Stimulated activated CD4-positive, alpha-beta T cell treated with anti-CD3 and anti-CD28 coated beads, Interleukin-2, amount 100 ng/mL, for 4 hours (primary cell): Measurements from ENCODE around the gene THSD1.

Experiments
- DNase-seq: peaks from one replicate; pipeline ENCODE4 v3.0.0-alpha.2; 2020; ENCODE audit warnings: low read depth

THSD1 gene, protein sequence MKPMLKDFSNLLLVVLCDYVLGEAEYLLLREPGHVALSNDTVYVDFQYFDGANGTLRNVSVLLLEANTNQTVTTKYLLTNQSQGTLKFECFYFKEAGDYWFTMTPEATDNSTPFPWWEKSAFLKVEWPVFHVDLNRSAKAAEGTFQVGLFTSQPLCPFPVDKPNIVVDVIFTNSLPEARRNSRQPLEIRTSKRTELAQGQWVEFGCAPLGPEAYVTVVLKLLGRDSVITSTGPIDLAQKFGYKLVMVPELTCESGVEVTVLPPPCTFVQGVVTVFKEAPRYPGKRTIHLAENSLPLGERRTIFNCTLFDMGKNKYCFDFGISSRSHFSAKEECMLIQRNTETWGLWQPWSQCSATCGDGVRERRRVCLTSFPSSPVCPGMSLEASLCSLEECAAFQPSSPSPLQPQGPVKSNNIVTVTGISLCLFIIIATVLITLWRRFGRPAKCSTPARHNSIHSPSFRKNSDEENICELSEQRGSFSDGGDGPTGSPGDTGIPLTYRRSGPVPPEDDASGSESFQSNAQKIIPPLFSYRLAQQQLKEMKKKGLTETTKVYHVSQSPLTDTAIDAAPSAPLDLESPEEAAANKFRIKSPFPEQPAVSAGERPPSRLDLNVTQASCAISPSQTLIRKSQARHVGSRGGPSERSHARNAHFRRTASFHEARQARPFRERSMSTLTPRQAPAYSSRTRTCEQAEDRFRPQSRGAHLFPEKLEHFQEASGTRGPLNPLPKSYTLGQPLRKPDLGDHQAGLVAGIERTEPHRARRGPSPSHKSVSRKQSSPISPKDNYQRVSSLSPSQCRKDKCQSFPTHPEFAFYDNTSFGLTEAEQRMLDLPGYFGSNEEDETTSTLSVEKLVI

DNA sequence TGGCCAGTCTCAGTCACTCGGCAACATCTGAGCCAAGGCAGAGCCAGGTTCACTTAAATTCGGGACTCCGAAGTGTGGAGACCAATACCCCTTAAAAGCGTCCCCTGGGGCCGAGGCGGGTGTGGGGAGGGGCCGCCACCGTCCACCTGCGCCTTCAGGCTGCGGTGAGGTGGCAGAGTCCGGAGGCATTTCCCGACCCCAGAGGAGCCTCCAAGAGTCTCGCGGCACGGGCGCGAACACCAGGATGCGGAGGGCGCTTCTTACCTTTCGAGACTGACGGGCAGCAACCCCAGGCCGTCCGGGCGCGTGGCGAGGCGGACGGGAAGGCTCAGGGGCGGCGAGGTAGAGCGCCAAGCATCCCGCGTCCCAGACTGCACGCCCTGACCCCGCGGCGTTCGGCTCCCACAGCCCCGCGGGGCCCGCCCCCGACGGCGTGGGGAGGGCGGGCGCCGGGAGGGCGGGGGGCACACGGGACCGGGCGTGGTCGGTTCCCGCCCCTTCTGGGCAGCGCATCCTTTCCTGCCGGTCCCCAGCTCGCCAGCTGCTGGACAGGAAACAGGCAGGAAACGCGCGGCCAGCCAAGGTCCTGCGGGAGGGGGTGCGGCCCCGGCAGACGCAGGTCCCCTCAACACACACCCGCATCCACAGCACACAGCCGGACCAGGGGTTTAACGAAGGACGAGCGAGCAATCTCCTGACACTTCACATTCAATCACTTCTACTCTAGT is at the start of gene THSD1:
Gene THSD1, minus strand, starts transcription at position 406 of the 728 bp plus-strand sequence. CDS start 3,572 bp downstream, outside the sequence.
- no peak for DNase-seq

DNA sequence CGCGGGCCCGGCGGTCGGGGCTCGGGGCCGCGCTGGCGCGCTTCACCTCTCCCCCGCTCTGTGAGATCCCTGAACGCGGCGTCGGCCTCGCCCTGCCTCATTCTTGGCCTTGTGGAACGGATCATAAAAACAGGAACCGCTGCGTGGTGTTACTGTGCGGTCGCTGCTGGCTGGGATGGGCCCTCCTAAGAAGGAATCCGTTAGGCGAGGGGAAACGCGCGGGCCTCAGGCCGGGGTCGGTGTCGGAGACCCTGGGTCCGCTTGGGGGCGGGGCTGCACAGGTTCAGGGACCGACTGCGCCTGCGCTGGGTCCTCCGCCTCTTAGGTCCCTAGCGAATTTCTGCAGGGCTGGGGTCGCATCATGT is 49.7 kb upstream of the THSD1 start:
- peak; percentile 70 for DNase-seq

DNA sequence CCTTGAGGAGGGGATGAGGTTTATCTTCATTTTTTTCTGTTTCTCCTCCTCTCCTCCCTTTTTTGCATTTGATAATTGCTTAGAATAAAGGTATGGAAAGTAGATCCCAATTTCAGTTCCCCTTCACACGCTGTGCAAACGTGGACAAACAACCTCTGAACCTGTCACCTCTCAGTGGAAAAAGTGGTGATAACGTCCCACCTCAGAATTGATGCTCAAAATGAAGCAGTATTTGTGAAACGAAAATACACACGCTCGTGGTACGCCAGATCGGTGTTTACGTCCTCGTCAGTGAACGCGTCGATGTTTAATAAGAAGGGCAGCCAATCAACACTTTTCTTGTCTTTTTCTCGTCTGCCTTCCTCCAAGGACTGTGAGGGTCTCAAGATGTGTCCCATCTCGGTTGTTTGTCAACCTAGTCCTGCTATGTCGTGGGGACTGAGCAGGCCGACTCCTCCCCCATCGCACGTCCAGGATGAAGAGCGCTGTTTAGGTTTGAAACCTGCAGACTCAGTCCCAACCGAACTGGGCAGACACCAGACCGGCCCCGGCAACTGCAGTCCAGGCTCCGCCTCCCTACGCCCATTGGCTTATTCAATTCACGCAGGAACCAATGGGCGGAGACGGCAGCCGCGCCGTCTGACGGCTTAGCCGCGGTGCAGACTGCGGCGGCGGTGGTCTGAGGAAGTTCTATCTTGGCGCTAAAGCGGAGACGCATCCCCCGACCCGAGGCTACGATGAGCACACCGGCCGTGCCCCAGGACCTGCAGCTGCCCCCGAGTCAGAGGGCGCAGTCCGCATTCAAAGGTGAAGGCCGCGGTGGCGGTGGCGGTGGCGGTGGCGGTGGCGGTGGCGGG is 49.1 kb upstream of the THSD1 start, which contains the start of gene CKAP2:
Gene CKAP2, plus strand, starts transcription at position 659 of the 857 bp plus-strand sequence. Its CDS starts 79 bp downstream, at position 738.
- DNase-seq, result peak; percentile 90

DNA sequence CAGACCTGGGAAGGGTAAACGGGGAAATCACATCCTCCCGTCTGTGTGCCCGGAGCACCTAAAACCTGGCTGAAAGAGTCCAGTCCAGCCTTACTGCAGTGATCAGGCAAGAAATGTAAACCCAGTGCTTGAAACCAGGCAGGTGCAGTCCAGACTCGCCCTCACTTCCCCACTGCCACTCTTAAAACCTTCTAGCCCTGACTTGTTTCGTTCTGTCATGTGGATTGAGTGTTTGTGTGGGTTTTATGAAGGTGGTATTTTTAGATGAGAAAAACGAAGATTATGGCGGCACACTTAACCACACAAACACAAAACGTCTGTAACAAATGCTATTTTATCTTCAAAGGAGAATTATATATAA is 48.5 kb upstream of the THSD1 start:
- DNase-seq, result no peak

DNA sequence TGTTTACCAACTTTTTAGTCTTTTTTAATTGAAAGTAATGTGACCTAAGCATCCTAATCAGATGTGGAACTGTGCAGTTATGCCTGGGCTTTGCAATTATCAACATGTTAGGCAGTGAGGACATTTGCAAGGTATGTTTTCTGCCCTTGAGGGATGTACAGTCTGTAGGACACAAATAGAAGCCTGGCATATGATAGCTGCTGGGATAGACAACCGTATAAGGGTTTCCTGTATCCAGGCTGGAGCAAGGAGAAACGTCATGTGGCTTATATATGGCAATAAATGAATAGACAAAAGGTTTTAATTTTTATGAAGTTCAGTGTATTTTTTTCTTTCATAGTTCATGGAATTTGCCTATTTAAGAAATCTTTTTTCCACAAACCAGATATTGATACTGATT is 46.5 kb upstream of the THSD1 start:
- no peak for DNase-seq

DNA sequence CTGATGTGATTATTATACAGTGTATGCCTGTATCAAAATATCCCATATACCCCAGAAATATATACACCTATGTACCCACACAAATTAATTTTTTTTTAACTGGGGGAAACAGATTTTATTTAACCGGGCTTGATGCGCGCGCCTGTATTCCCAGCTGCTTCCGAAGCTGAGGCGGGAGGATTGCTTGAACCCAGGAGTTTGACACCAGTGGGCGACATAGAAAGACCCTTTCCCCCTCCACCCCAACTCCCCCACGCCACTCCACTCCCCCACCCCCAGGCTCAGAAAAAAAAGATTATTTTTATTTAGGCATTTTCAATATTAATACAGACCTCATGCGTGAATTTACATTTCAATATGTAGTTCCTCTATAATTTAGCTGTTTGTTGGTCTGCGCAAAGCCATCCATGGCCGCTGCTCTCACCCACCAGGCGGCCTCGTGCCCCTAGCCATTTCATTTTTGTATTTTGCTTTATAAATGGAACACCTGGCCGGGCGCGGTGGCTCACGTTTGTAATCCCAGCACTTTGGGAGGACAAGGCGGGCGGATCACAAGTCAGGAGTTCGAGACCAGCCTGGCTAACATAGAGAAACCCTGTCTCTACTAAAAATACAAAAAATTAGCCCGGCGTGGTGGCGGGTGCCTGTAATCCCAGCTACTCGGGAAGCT is 45.3 kb upstream of the THSD1 start:
- DNase-seq, result no peak

DNA sequence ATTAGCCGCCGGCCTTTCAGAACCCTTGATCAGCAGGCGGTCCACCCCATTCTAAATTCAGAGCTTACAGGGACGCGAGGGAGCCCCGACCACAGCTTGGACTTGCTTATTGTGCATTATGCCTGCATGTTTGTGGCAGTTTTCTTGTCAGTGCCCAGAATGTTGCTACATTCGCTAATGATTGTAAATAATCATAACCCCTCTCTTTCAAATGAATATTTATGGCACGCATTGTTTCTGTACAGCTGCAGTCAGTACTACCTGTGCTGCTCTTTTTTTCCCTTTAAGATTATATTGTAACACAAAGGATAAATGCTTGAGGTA is 44.8 kb upstream of the THSD1 start:
- no peak for DNase-seq

DNA sequence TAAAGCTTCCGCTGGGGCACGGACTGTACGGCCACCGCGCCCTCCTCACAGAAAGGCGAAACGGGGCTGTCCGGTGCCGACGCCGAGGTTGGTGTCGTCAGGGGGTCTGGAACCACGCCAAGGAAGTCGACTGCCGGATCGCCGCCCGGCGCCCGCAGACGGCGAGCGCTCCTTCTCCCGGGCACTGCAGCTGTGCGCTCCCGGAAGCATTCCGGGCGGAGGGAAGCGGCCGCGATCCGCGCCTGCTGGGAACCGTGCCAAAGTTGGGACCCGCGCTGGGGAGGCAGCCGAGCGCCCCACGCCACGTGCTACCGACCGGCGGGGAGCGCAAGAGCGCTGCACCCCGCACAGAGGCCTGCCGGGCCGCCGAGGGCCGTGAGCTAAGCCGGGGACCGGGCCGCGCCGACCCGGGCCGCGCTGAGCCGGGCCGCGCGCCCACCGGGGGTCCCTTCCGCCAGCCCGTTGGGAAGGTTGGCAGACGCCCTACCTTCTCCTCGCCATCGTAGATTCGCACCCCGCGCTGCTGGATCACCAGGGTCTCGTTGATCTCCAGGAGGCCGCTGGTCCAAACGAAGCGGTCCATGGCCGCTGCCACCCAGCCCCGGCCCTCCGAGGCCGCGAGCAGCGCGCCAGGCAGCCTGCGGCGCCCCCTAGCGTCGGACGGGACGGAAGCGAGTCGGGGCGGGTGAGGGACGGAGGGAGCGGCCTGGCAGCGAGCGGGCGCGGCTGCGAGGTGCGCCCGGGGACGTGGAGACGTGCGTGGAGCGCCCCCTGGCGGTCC is 44.2 kb upstream of the THSD1 start, which contains the start of gene VPS36:
Gene VPS36, minus strand, starts transcription at position 623 of the 781 bp plus-strand sequence. Its CDS starts 40 bp downstream, at position 583.
- peak; percentile 91 for DNase-seq

DNA sequence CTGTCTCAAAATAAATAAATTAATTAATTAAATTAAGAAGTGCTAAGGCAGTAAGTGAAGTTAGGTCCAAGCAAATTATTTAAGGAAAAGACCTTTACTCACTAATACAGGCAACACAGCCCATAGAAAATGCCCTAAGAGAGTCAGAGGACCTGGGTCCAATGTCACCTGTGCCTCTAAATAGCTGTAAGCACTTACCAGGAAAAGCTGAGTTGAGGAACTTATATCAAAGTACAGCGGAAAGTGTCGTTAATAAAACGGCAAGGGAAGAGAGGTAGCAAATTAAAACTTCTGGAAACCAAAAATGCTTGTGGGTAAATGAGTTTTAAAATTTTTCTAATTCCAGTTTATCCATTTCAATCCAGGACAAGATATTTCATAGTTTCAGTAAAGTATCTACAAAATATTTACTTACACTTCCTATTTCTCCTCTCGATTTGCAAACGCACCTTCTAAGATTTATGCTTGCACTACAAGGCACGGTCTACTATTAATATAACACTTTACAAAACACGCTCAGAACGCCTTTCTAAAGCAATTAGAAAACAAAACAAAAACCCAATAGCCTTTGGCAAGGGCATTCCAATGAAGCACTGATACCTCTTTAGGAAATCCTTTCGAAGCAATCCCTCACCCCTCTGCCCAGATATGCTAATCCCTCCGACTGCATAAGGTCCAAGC is 43.5 kb upstream of the THSD1 start:
- no peak for DNase-seq

DNA sequence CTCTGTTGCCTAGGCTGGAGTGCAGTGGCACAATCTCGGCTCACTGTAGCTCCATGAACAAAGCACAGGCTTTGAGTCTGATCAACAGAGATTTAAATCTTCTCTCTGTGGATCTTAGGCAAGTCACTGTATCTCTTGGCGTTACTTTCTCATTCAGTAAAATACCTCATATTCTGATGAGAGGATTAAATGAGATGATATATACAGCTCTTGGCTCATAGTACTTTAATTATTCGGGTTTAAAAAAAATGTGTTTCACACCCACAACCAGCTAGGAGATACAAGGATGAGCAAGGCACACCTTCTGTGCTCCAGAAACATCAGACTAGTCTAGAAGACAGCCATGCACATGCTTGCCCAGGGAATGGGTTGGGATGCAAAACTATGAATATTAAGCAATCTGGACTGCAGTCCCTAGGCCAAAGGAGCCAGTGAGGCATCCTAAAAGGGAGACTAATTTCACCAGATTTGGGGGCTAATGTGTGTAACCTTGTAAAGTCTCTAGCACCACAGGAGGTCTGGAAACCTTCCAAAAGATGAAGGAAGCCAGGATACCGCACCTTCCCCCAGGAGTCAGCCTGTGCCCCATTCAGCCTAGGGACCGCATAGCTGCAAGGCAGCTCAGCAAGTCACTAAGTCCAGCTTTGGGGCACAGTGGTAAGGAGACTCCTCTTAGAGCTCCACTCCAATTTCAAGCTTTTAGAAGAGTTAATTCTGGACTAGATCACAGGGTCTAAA is 42.0 kb upstream of the THSD1 start:
- DNase-seq, result no peak

DNA sequence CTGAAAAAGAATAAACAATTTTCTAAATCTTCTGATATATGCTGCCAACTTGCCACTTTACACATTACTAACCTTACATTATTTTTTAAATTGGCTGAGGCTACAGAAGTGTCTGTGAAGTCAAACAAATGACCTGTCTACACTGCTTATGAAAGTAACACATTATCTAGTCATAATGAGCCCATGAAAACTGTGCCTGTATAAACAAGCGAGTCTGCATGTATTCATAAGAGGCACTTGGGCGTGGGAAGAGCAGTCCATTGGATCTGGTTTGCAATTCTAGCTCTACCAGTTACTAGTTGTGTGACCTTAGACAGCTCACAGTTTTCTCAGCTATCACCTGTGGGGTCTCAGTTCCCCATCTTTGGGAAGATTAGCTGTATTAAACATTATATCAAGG is 41.4 kb upstream of the THSD1 start:
- no peak for DNase-seq

DNA sequence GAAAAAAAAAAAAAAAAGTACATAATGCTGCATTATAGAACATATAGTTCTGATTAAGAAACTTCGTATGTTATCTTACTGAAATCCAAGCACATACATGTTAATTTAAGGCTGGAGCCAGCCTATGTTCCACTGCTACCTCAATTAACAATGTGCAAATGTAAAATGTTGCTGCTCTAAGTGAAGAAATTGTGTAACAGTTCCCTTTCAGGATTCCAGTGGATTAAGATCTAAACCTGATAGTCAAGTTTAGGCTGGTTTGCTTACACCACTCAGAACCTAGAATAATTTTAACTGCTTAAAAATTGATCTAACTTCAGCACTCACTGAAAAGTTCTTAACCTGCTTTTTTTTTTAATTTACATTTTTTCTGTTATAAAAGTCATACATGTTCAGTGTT is 40.3 kb upstream of the THSD1 start:
- DNase-seq, result no peak

DNA sequence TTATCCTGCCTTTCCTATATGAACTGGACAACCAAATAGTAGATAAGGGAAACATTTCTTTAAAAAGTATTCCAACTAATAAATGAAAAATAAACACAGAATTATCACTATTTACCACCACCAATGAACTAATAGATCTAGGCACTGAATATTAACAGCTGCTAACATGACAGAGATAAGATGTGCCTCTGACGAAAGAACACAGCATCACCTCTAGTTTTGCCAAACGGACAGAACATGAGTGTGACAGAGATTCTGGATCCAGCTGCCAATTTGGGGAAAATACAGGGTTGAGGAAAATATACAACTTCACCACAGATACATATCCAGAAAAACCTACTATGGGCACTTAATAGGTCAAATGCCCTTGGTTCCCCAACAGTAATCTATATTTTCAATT is 26.5 kb upstream of the THSD1 start:
- DNase-seq, result no peak

DNA sequence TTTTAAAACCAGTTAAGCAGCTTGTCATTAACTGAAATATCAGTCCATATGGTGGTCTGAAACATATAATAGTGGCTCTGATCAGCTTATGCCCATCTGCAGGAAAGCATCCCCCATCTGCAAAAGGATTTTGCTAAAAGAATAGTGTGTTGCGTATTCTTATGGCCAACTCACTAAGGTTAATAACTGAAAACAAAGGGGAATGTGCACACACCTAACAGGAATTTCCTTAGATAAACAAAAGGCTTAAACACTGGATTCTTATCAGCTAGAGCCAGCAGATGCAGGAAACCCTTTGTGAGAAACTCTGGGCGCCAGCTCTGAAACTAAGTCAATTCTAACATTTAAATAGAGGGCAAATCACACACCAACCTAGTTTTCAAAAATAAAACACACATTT is 22.3 kb upstream of the THSD1 start:
- no peak for DNase-seq

DNA sequence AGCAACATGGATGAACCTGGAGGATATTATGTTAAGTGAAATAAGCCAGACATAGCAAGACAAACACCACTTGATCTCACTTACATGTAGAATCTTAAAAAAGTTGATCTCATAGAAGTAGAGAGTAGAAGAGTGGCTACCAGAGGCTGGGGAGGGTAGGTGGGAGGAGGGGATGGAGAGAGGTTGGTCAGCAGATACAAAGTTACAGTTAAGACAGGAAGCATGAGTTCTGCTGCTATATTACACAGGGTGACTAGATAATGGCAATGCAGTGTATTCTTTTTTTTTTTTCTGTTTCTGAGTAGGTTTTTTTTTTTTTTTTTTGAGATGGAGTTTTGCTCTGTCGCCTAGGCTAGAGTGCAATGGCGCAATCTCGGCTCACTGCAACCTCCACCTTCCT is 15.2 kb upstream of the THSD1 start:
- no peak for DNase-seq

DNA sequence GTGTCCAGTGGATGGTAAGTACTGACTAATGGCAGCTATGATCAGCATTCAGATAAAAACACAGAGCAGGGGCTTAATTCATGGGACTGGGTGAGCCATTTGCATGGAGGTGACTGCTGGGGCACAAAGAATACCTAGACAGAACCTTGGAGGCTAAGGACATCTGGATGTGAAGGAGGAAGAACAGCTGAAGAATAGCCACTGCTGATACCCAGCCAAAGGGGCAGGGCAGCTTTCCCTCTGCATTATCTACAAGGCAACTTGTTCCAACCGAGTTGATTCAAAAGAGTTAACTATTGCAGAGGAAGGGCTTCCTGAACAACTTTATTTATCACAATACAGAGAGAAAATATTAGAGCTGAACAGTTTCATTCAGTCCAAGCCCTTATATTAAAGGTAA is 13.1 kb upstream of the THSD1 start:
- no peak for DNase-seq

DNA sequence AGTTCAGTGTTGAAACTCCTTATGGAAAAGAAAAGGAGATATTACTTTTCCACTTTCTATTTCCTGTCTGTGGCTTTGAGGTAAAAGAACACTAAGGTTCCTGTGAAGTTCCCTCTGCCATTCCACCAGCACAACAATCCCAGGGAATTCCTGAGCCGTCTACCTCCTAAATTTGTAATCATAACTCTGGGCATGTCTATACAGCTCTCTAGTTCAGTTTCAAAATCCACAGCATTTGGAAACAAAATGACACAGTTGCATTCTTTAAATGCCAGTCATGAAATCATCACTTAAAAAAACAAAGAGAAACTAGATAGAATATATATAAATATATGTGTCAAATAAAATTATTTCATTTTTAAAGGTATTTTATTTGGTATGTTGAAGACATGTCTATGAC is 9.0 kb upstream of the THSD1 start:
- DNase-seq, result no peak

DNA sequence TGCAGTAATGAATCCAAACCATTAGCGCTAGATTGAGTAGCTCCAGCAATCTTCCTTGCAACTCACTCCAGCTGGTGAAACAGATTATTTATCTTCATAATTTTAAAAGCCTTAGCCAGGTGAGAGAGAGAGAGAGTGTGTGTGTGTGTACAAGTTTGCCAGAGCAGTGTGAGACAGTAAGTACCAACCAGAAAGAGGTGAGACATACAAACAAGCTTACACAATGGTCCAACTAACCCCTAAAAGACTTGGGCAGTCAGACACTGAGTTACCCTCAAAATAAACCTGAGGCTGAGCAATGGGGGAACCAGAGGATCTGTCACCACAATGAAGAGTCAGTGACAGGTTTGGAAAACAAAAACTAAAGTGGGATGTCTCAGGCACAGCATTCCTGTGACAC is 8.1 kb upstream of the THSD1 start:
- DNase-seq, result no peak

DNA sequence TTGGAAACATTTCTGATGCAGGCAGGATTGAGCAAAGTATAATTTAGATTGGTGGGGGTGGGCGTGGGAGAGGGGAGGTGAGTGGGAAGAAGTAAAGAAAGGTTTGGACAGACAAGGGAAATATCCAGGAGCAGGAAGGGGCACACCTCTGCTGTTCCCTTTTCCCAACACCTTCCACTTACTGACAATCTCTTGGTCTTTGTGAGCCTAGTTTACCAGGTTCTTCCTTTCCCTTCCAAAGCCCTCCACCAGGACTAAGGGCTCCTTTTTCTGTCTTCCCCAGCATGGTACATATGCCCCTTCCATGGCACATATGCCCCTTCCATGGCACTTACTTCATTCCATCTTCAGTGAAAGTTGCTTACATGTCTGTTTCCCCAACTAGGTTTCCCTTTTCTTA is 6.2 kb upstream of the THSD1 start:
- no peak for DNase-seq
